NCI-H146 treated with DMSO at 0.1 percent for 48 hours (cell line): ENCODE measurements around the gene PDE1C.

Experiments used
- DNase-seq: peaks from one replicate; lab custom pipeline; 2025; ENCODE audit not compliant: unreplicated experiment; lab: John Stamatoyannopoulos, UW

Gene PDE1C

GRCh38 chr7:32001948-32002347 is 68.3 kb downstream of the PDE1C start:
- no peak for DNase-seq

- no peak for DNase-seq
Measured at GRCh38 chr7:31997423-31997822, 72.8 kb downstream of the PDE1C start.

- DNase-seq, result no peak
Measured at GRCh38 chr7:31995134-31995533, 75.1 kb downstream of the PDE1C start.

GRCh38 chr7:31991846-31992245 is 78.4 kb downstream of the PDE1C start:
- no peak for DNase-seq

DNA sequence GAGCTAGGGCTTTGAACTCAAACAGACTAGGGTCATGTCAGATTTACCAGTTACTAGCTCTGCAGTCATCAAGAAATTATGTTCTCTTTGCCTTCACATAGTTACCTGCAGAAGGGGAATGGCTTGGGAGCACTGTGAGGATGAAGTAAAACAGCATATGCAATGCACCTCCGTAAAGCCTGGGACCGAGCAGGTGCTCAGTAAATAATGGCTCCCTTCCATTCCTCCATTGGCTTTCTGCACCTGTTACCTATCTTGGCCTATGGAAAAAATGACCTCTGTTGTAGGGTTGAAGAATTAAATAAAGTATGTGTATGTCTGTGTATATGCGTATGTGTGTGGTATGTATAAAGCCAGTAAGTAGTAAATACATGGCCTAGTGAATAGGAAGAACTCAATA is 78.8 kb downstream of the PDE1C start:
- no peak for DNase-seq

DNA sequence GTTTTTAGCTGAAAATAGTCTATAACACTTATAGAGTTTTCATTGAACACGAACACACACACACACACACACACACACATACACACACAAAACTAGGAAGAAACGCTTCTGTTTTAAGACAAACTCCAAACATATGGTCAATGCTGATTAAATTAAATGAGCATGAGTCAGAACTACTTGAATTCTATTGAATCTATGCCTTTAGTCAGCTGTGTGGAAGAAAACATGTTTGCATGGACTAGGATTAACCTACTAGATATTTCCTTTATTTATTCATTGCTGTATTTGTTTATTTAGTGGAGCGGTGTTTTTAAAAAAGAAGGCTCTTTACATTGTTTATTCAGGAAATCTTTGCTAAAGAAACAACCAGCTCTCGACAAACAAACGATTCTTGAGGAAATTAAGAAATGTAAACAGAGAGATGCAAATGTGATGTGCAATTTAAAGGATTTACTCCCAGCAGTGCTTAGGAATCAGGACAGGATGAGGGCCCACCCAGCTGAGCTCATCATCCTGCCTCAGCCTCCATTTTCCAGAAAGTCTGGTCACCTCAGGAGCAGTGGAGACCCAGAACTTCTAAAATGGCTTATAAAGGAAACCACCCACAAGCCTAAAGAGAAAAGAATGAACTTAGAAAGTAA is 83.2 kb downstream of the PDE1C start:
- DNase-seq, result no peak

GRCh38 chr7:31982962-31983361 is 87.2 kb downstream of the PDE1C start:
- no peak for DNase-seq

GRCh38 chr7:31981874-31982390 is 88.3 kb downstream of the PDE1C start:
- DNase-seq, result no peak

- DNase-seq, result no peak
Measured at GRCh38 chr7:31979690-31980330, 90.4 kb downstream of the PDE1C start.

DNA sequence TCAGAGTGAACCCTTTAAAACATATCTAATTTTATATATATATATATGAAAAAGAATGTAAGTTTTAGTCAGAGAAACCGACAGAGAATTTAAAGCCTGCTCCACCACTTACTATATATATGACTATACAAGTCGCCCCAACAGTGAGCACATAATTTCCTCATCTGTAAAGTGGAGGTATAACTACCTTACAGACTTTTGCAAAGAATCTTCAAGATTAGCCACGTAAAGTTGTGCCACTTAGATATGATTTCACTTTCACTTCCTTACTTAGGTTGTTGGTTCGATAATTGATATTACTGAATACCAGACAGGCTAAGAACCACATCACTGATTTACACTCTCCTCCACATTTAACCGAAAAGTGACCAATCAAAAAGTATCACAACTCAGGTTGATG is 94.7 kb downstream of the PDE1C start:
- DNase-seq, result no peak

- DNase-seq, result no peak
Measured at GRCh38 chr7:31974351-31974750, 95.9 kb downstream of the PDE1C start.

- no peak for DNase-seq
Measured at GRCh38 chr7:31971049-31971667, 99.0 kb downstream of the PDE1C start.

- no peak for DNase-seq
Measured at GRCh38 chr7:31970501-31970900, 99.7 kb downstream of the PDE1C start.

DNA sequence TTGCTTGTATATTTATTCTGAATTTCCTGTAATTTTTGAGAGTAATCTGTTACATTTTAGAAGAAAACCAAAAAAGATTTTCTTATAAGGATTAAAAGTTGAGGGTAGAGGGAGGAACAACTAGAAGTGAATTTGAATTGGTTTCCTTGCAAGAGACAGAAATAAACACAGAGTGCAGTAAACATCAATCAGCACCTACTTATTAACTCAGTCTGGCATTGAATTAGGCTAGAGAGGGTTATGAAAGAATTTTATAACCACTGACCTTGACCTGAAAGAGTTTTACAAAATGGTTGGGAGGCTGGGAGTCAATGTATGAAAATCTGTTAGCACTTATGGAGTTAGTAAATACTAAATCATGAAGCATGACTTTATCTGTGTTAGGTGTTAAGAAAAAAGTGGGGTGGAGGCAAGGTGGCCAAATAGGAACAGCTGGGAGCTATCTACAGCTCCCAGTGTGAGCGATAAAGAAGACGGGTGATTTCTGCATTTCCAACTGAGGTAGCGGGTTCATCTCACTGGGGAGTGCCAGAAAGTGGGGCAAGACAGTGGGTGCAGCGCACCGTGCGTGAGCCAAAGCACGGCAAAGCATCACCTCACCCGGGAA is 106.5 kb downstream of the PDE1C start:
- no peak for DNase-seq

DNA sequence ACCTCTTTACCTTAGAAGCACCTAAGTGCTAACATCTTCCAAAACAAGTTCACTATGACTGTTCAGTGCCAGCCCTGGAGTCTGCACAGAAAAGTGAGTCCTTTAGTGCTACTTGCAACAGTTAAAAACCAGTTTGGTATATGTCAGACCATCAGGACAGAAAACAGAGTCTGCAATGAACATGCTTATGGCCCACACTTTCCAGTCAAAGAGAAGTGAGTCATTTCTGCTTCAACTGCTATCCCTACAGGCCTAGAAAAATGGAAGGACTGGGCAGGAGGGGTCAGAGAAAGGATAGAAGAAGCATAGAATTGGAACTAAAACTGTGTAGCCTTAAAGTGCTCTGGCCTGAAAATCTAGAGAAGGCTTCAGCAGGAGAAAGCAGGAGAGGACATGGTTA is 108.0 kb downstream of the PDE1C start:
- DNase-seq, result no peak

DNA sequence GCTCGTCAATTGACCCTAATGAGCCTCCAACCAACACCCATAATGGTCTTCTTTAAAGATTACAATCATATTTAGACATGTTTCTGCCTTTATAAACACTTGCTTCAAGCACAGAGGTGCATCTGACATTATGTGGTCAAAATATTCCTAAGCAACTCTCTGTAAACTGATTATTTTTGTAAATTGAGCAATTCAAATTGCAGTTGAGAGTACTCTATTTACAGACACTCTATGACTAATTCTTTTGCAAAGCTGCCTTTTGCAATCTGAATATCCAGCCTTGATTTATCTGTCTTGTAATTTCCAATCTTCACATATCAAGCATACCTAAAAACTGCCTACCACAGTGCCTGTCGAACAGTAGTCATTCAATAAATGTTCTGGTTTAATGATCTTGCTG is 112.0 kb downstream of the PDE1C start:
- no peak for DNase-seq

DNA sequence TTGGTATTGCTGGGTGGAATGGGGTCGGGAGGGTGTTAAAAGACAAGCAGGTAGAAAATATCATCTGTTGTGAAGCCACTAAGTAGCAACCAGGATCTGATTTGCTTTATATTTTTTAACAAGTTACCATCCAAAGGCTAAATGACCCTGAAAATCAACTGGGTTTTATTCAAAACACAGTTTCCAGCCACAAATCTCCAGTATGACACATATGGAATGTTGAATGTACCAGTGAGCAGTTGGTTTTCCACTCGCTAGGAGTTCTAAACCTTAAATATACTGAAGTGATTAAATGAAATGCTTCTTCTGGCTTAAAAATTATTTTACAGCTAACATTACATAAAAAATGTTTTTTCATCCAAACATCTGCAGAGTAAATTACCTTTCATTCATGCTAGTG is 112.5 kb downstream of the PDE1C start:
- DNase-seq, result no peak

DNA sequence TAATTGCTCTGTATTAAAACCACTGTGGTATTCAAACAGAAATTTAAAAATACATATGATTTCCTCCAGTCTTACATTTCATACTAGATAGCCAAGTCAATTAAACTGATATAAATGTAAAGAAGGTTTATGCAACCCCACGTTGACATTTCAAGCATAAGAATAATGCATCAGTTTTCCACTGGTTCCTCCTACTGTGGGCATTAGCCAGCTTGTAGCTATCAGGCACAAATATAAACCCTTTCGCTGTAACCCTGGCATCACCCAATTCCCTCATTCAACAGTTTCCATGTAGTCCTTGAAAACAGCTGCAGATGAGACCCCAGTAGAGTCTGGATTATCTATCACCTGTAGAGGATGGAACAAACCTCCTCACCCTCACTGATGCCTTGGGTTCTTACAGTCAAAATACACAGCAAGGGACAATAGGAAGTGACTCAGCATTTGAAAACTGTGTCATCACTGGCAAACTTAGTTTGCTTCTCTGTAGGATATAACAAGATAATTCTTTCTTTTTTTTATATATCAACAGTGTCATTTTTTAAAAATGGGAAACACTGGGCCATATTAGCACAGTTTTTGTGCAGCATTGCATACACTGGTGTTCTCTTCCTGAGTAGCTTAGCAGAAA is 113.0 kb downstream of the PDE1C start:
- DNase-seq, result no peak

DNA sequence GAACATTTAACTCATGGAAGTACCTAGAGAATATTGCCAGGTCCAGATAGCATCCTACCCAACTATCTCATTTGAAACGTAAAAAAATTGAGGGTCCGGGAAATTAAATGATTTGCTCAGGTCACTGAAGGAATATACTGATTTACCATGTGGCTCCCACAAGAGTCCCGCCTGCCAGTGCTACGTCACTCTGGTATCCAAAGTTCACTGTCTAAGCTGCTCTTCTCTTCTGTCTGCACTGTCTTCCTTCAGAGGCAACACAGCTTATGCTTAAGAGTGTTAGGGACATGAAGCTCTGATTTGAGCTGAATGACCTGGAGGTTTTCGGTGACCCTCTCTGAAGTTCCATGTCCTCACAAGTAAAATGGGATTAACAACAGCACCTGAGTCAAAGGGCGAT is 114.6 kb downstream of the PDE1C start:
- no peak for DNase-seq

GRCh38 chr7:31955021-31955420 is 115.2 kb downstream of the PDE1C start:
- no peak for DNase-seq

GRCh38 chr7:31954500-31954899 is 115.7 kb downstream of the PDE1C start:
- no peak for DNase-seq

DNA sequence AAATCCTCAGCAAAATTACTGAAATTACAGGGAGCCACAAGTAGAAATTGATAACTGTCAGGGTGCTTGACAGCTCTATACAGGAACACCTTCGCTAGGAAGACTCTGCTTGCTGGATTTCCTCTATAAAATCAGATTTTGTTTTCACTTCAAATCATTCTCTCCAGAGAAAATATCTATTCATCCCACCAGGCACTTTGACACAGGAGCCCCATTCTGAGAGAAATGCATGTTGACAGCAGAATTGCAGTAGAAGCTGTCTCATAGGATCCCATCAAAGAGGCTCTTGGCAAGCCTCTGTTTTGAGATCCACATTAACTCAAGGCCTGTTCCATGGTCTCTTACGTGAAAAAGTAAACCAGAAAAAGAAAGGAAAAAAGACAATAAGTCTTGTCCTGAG is 116.8 kb downstream of the PDE1C start:
- DNase-seq, result no peak
